ENCODE data around the gene LRRC46.

LRRC46 gene

DNA sequence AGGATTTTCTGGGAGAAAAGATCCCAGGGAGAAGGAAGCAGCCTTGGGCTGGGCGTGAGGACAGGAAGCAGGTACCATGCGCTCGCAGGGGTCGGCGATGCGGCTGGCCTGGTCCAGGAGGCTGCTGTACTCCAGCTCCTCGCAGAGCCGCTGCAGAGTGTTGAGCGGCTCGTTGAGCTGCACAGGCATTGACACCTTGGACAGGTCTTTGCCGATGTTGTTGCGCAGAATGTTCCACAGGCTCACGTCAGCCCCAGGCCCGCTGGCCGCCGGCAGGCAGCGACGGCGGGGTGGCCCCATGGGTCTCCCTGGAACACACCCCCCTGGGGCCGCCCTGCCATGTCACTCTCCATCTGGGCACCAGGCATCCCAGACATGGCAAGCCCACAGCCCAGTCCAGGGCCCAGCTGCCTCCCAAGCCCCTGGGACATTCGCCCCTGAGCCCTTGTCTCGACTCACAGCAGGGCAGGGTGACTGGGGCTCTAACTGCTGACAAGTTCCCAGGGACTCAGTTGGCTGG, 17.9 kb upstream of the LRRC46 start:
- TF ChIP-seq, protein P1, sequence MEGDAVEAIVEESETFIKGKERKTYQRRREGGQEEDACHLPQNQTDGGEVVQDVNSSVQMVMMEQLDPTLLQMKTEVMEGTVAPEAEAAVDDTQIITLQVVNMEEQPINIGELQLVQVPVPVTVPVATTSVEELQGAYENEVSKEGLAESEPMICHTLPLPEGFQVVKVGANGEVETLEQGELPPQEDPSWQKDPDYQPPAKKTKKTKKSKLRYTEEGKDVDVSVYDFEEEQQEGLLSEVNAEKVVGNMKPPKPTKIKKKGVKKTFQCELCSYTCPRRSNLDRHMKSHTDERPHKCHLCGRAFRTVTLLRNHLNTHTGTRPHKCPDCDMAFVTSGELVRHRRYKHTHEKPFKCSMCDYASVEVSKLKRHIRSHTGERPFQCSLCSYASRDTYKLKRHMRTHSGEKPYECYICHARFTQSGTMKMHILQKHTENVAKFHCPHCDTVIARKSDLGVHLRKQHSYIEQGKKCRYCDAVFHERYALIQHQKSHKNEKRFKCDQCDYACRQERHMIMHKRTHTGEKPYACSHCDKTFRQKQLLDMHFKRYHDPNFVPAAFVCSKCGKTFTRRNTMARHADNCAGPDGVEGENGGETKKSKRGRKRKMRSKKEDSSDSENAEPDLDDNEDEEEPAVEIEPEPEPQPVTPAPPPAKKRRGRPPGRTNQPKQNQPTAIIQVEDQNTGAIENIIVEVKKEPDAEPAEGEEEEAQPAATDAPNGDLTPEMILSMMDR (IDR thresholded peaks at IDR 0.05; ENCODE audit: control insufficient read depth, insufficient read depth, low read depth, low read length, missing control alignments) = no peak
- H3K4me3 ChIP-seq (ENCODE audit: control insufficient read depth, low read depth, low read length) = no peak overlapping the region
- DNase-seq (ENCODE audit: low read depth) = no peak

DNA sequence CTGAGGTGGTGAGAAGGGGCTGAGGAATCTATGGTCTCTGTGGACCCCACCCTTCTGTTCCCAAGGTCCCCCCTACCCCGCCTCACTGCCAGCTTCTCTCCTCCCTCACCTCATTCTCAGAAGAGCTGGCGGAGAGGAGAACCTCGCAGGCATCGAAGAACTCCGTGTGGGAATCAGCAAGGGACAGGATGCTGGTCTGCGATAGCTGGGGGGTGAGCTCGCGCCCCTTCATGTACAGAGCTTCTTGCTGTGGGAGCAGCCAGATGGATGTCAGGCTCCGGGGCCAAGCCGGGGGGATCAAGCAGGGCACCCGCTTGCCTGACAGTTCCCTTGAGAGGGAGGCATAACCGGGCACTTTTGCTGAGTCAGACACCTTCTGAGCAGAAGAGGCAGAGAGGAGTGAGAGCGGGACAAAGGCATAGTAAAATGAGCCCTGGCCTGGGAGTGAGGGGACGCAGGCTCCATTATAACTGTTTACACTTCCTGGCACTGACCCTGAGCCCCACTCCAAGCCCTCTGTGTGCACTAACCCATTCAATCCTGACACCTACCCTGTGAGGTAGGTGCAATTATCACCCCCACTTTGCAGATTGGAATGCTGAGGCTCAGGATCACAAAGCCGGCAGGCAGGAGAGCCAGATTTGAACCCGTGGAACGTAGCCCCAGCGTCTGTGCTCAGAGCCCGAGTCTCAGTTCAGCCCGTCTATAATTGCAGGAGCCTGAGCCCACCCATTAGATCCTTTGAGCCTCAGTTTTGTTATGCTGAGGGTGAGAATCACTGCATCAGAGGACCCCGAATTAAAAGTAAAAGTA, 16.2 kb upstream of the LRRC46 start:
- no peak overlapping the region for H3K4me3 ChIP-seq (ENCODE audit: control insufficient read depth, low read depth, low read length)

DNA sequence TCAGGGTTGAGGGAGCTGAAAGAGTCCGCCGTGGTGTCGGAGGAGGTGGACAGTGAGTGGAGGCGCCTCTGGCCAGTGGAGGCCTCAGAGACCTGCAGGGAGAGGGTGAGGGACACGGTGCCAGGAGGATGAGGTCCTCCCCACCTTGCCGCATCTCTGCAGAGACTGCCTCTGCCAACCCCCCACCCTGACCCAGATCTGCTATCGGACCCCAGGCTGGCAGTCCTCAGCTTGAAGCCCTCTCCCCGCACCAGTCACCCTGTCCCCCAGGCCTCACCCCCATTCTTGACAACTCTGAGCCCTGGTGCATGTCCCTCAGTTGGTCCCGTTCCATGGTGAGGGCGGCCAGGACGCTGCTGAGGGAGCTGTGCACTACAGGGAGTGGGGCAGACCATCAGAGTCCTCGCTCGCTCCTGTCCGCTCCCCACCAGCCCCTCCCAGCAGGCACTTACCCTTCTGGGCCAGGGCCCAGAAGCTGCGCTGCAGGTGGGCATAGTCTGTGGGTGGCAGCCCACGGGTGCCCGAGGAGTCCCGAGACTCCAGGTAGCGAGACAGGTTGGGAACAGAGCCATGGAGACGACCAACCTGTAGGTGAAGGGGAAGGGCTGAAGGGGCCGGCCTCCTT, 15.2 kb upstream of the LRRC46 start:
- DNase-seq (ENCODE audit: low read depth) = no peak
- TF ChIP-seq, protein P1 (IDR thresholded peaks at IDR 0.05; ENCODE audit: control insufficient read depth, insufficient read depth, low read depth, low read length, missing control alignments) = no peak
- H3K4me3 ChIP-seq (ENCODE audit: control insufficient read depth, low read depth, low read length) = no peak overlapping the region

More for the DNA sequence above, 16.2 kb upstream of the LRRC46 start:
- TF ChIP-seq, protein P1 (IDR thresholded peaks at IDR 0.05; ENCODE audit: control insufficient read depth, insufficient read depth, low read depth, low read length, missing control alignments) = no peak
- DNase-seq (ENCODE audit: low read depth) = no peak

DNA sequence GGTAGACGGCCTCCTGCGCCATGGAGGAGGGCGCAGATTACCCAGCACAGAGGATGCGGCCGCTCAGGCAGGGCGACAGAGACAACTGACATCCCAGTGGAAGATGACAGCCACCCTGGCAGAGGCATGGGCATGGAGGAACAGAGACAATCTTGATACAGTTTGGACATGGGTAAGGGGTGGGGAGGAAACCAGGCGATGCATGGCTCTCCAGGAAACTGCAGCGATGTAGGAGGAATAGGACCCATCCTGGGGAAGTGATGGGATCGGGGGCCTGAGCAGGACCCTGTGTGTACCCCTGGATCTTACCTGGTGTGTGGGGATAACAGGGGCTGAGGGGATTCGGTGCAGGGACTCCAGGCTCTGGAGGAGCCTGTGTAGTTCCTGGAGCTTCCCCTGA, 14.5 kb upstream of the LRRC46 start:
- no peak for DNase-seq (ENCODE audit: low read depth)
- H3K4me3 ChIP-seq (ENCODE audit: control insufficient read depth, low read depth, low read length) = no peak overlapping the region
- TF ChIP-seq, protein P1 (IDR thresholded peaks at IDR 0.05; ENCODE audit: control insufficient read depth, insufficient read depth, low read depth, low read length, missing control alignments) = no peak

DNA sequence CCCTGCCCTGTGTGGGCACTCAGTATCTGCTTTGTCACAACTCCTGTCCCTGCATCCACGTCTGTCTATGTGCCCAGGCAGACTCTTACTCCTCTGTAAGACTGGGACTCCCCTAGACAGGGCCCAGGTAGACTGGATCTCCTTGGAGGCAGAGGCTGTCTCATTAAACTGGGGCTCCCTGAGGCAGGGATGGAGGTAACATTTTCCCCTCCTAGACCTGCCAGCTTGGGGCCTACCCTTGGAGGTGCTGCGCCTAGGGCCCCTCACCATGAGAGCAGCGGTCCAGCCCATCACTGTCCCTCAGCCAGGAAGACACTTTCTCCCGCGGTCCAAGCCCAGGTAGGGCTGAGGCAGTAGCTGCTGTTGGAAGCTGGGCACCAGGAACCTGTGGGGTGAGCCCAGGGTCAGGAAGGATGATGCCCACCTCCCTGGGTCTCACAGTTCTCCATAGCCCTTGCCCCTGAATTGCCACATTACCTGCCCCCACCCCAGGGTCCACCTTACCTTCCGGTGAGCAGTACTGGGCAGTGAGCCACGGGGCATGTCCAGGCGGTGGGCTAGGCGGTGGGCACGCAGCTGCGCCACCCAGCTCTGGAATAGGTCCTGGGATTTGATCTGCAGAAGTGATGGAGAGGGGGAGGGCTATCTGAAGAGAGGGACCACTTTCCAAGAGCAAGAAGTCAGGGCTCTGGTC, 13.3 kb upstream of the LRRC46 start:
- TF ChIP-seq, protein P1 (IDR thresholded peaks at IDR 0.05; ENCODE audit: control insufficient read depth, insufficient read depth, low read depth, low read length, missing control alignments) = no peak
- no peak for DNase-seq (ENCODE audit: low read depth)
- no peak overlapping the region for H3K4me3 ChIP-seq (ENCODE audit: control insufficient read depth, low read depth, low read length)

DNA sequence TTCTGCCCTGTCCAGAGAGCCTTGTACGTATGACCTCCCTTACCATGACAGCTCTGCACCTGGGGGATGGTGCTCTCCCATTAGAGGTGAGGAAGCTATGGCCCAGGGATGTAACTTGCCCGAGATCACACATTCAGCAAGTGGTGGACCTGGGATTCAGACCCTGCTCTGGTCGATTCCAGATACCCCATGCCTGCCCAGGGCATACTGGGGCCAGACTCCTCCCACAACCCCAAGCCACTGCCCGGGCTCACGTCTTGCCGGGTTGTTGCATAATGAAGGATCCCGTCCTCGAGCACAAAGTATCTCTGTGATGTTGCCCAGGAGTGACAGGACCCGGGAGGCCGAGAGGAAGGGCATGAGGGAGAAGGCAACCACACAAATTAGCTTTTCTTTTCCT, 12.0 kb upstream of the LRRC46 start:
- TF ChIP-seq, protein P1 (IDR thresholded peaks at IDR 0.05; ENCODE audit: control insufficient read depth, insufficient read depth, low read depth, low read length, missing control alignments) = no peak
- H3K4me3 ChIP-seq (ENCODE audit: control insufficient read depth, low read depth, low read length) = no peak overlapping the region
- DNase-seq (ENCODE audit: low read depth) = no peak

Data from AG09309 (cell line).